ENCODE data around the gene COQ8A.

Gene COQ8A

DNA sequence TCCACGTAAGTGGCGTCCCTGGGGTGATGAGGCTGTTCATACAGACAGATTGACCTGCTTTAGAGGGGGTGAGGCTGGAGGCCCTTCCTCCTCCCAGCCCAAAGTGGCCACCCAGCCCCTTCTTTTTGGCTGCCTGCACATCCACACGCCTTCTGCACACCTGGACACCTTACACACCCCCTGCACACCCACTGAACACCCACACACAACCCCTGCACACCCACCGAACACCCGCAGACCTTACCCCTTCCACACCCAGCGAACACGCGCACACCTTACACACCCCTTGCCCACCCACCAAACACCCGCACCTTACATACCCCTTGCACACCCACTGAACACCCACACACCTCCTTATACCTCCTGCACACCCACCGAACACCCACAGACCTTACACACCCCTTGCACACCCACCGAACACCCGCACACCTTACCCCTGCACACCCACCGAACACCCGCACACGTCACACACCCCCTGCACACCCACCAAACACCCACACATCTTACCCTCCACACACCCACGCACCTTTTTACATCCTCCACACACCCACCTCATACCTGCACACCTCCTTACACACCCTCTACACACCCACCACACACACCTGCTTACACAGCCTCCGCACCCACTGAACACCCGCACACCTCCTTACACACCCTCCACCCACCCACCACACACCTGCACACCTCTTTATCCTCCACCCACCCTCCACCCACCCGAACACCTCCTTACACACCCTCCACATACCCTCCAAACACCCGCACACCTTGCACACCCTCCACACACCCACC is 37.7 kb downstream of the COQ8A start:
- H3K36me3 ChIP-seq = peaks cover 6 to 46% (median 7%) of the 10 kb centered on the region in 3 donors
- peaks cover 0 to 49% (median 32%) of the 10 kb centered on the region in 4 donors for H3K4me1 ChIP-seq
- intact Hi-C loops (cut with DNase I; ENCODE audit: low total_unique reads) = no loop called here

DNA sequence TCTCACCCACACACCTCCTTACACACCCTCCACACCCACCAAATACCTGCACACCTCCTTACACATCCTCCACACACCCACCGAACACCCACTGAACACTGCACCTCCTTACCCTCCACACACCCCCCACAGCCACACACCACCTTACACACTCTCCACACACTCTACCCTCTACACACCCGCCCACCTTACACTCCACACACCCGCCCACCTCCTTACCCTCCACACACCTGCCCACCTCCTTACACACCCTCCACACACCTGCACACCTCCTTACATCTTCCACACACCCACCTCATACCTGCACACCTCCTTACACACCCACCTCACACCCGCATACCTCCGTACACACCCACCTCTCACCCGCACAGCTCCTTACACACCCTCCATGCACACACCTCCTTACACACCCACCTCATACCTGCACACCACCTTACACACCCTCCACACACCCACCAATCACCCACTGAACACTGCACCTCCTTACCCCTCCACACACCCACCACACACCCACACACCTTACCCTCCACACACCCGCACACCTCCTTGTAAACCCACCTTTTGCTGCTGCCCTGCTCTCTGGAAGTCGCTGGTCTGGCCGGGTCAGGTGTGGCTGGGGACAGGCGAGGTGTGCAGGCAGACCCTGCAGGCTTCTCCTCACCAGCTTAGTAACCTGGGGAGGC is 38.5 kb downstream of the COQ8A start:
- Histone ChIP-seq H3K4me1 (peaks cover 0 to 42% (median 25%) of the 10 kb centered on the region in 4 donors), H3K4me3 (no peak overlapping the region), H3K9me3 (no peaks in the 10 kb centered on the region), H3K27me3 (no peaks in the 10 kb centered on the region), H3K27ac (no peak overlapping the region), H3K36me3 (peaks cover 8 to 53% (median 11%) of the 10 kb centered on the region in 3 donors)
- TF ChIP-seq, protein P1, sequence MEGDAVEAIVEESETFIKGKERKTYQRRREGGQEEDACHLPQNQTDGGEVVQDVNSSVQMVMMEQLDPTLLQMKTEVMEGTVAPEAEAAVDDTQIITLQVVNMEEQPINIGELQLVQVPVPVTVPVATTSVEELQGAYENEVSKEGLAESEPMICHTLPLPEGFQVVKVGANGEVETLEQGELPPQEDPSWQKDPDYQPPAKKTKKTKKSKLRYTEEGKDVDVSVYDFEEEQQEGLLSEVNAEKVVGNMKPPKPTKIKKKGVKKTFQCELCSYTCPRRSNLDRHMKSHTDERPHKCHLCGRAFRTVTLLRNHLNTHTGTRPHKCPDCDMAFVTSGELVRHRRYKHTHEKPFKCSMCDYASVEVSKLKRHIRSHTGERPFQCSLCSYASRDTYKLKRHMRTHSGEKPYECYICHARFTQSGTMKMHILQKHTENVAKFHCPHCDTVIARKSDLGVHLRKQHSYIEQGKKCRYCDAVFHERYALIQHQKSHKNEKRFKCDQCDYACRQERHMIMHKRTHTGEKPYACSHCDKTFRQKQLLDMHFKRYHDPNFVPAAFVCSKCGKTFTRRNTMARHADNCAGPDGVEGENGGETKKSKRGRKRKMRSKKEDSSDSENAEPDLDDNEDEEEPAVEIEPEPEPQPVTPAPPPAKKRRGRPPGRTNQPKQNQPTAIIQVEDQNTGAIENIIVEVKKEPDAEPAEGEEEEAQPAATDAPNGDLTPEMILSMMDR (IDR thresholded peaks at IDR 0.05) = no peak
- DNase-seq = no peak
- intact Hi-C loops (cut with DNase I; ENCODE audit: low total_unique reads) = no loop called here

More for the DNA sequence above, 37.7 kb downstream of the COQ8A start:
- TF ChIP-seq, protein P1 (IDR thresholded peaks at IDR 0.05) = no peak
- DNase-seq = peak in 1 of 2 donors; percentile 17
- H3K9me3 ChIP-seq = no peaks in the 10 kb centered on the region
- no peak overlapping the region for H3K27ac ChIP-seq
- H3K4me3 ChIP-seq = no peak overlapping the region
- no peaks in the 10 kb centered on the region for H3K27me3 ChIP-seq

GRCh38 chr1:226979115-226979516 is 39.0 kb downstream of the COQ8A start:
- Histone ChIP-seq H3K36me3 (peaks cover 8 to 59% (median 11%) of the 10 kb centered on the region in 3 donors), H3K4me3 (no peak overlapping the region), H3K4me1 (peaks cover 0 to 36% (median 20%) of the 10 kb centered on the region in 4 donors), H3K27me3 (no peaks in the 10 kb centered on the region), H3K9me3 (no peaks in the 10 kb centered on the region), H3K27ac (no peak overlapping the region)
- no peak for DNase-seq
- TF ChIP-seq, protein P1 (IDR thresholded peaks at IDR 0.05) = no peak
- intact Hi-C loops (cut with DNase I; ENCODE audit: low total_unique reads) = no loop called here

GRCh38 chr1:226979517-226980121 is 39.5 kb downstream of the COQ8A start:
- H3K4me1 ChIP-seq = peaks cover 0 to 31% (median 15%) of the 10 kb centered on the region in 4 donors
- no peaks in the 10 kb centered on the region for H3K27me3 ChIP-seq
- no peaks in the 10 kb centered on the region for H3K9me3 ChIP-seq
- TF ChIP-seq, protein P1 (IDR thresholded peaks at IDR 0.05) = no peak
- intact Hi-C loops (cut with DNase I; ENCODE audit: low total_unique reads) = no loop called here
- H3K4me3 ChIP-seq = no peak overlapping the region
- no peak overlapping the region for H3K27ac ChIP-seq
- peaks cover 8 to 64% (median 14%) of the 10 kb centered on the region in 3 donors for H3K36me3 ChIP-seq
- DNase-seq = no peak

GRCh38 chr1:226980122-226980560 is 40.0 kb downstream of the COQ8A start:
- TF ChIP-seq, protein P1 (IDR thresholded peaks at IDR 0.05) = no peak
- Histone ChIP-seq H3K27me3 (no peaks in the 10 kb centered on the region), H3K36me3 (peaks cover 8 to 69% (median 19%) of the 10 kb centered on the region in 3 donors), H3K4me1 (peaks cover 0 to 26% (median 9%) of the 10 kb centered on the region in 4 donors), H3K4me3 (no peak overlapping the region), H3K27ac (no peak overlapping the region), H3K9me3 (no peaks in the 10 kb centered on the region)
- no peak for DNase-seq
- intact Hi-C loops (cut with DNase I; ENCODE audit: low total_unique reads) = no loop called here
